MCF 10A (cell line): Measurements from ENCODE around the gene HOMEZ. TPM values are rescaled to one million over a fixed set of nuclear protein-coding genes. Genes with fewer than 3 reads are reported as not detected.
"Not testable (repeated sequence)": the region's sequence is repeated elsewhere in the genome, so short reads cannot be mapped to it uniquely, and the experiment has no call there.

Experiments used
- BruUV-seq: library from RNA; stranded (reverse); fragments of 400-500 nt; replicated peaks from 2 replicates; lab custom pipeline; 2021; lab: Mats Ljungman, UMichigan
- CTCF ChIA-PET: fragments of 300-600 bp; sonication (Branson Sonifier 250); formaldehyde crosslinking; extraction: SDS; loops from one replicate; lab custom pipeline; 2021; ENCODE audit warnings: antibody characterized with exemption, inconsistent platforms; lab: Yijun Ruan, JAX
- POLR2A ChIA-PET: fragments of 300-600, 350-650 bp; sonication (Branson Sonifier 250); formaldehyde crosslinking; extraction: SDS; loops from one replicate; lab custom pipeline; 2020; ENCODE audit warnings: antibody characterized with exemption, inconsistent platforms; lab: Yijun Ruan, JAX
- DNase-seq: peaks from one replicate; pipeline ENCODE4 v3.0.0-alpha.2; 2018; ENCODE audit not compliant: unreplicated experiment
- H3K27ac Mint-ChIP-seq: one replicate; pipeline ENCODE4 v1.8.0; 2022; ENCODE audit warnings: mild to moderate bottlenecking, low read depth, mixed read lengths; ENCODE audit not compliant: unreplicated experiment
- H3K27me3 Mint-ChIP-seq: one replicate; pipeline ENCODE4 v1.8.0; 2022; ENCODE audit warnings: mixed read lengths; ENCODE audit not compliant: insufficient read depth, unreplicated experiment
- H3K36me3 Mint-ChIP-seq: one replicate; pipeline ENCODE4 v1.8.0; 2022; ENCODE audit warnings: mild to moderate bottlenecking, moderate library complexity, mixed read lengths; ENCODE audit not compliant: insufficient read depth, unreplicated experiment
- H3K4me1 Mint-ChIP-seq: one replicate; pipeline ENCODE4 v1.8.0; 2022; ENCODE audit warnings: mixed read lengths; ENCODE audit not compliant: insufficient read depth, unreplicated experiment
- H3K4me3 Mint-ChIP-seq: one replicate; pipeline ENCODE4 v1.8.0; 2022; ENCODE audit warnings: mild to moderate bottlenecking, moderate library complexity, mixed read lengths; ENCODE audit not compliant: unreplicated experiment
- H3K9me3 Mint-ChIP-seq: one replicate; pipeline ENCODE4 v1.8.0; 2022; ENCODE audit warnings: mixed read lengths; ENCODE audit not compliant: unreplicated experiment
- CTCF ChIP-seq: fragments of 200-600 bp; IDR thresholded peaks from one replicate; pipeline ENCODE4 v1.8.0; 2022; ENCODE audit warnings: antibody characterized with exemption, mild to moderate bottlenecking; ENCODE audit not compliant: unreplicated experiment
- intact Hi-C: fragments of 100-400 bp; cut with micrococcal nuclease; formaldehyde crosslinking; loops from 2 replicates; pipeline ENCODE4 v1.14.1; 2022
- total RNA-seq: library from RNA; stranded (reverse); gene quantifications from 2 replicates; pipeline ENCODE4 v1.2.3, GENCODE V29; 2022

Gene HOMEZ
- total RNA-seq, 1 experiment from 2014 or later: 9.3 TPM

- DNase-seq: no peak
- H3K36me3 Mint-ChIP-seq: peaks cover 5% of the 10 kb centered on the region
- no TSS peak for BruUV-seq
- peaks cover 27% of the 10 kb centered on the region for H3K27me3 Mint-ChIP-seq
- H3K4me3 Mint-ChIP-seq: no peak overlapping the region
- H3K9me3 Mint-ChIP-seq: peaks cover 18% of the 10 kb centered on the region
- no peak overlapping the region for H3K27ac Mint-ChIP-seq
- POLR2A ChIA-PET: interaction anchor here (0.6 to 1.6 kb wide), 3 partner anchors 65 to 176 kb away, joined by 3 to 4 read pairs (median 4); partner anchors contain the start of gene PABPN1
- H3K4me1 Mint-ChIP-seq: no peaks in the 10 kb centered on the region
- CTCF ChIA-PET: interaction anchor here (0.6 kb wide), 1 partner anchor 560 kb away, joined by 3 read pairs; no protein-coding TSS in a partner anchor
- TF ChIP-seq CTCF: no peak
- intact Hi-C loops: no loop called here
Measured at GRCh38 chr14:23227566-23227965, 58.4 kb downstream of the HOMEZ start.

- CTCF ChIA-PET: interaction anchor here (0.6 to 1.0 kb wide), 2 partner anchors 16 to 72 kb away, joined by 3 read pairs; no protein-coding TSS in a partner anchor
- peaks cover 47% of the 10 kb centered on the region for H3K27me3 Mint-ChIP-seq
Measured at GRCh38 chr14:23224958-23225357, 61.0 kb downstream of the HOMEZ start.

More at GRCh38 chr14:23224958-23225357, 61.0 kb downstream of the HOMEZ start:
- intact Hi-C loops, H3K36me3 Mint-ChIP-seq, BruUV-seq, H3K4me1 Mint-ChIP-seq, H3K4me3 Mint-ChIP-seq, DNase-seq, H3K27ac Mint-ChIP-seq: not testable (repeated sequence)
- POLR2A ChIA-PET: interaction anchor here (0.7 kb wide), 1 partner anchor 112 kb away, joined by 4 read pairs; no protein-coding TSS in a partner anchor
- H3K9me3 Mint-ChIP-seq: peaks cover 18% of the 10 kb centered on the region

Other genes starting within 250 kb of the HOMEZ start
- gene PSMB11, start 243.9 kb downstream of the HOMEZ start, total RNA-seq: not detected in 2 replicates
- 2.6 and 4.9 TPM in 2 replicates for gene CDH24, start 228.6 kb downstream of the HOMEZ start, total RNA-seq
- 197 and 213 TPM in 2 replicates for gene ACIN1, start 191.0 kb downstream of the HOMEZ start, total RNA-seq
- gene C14orf119, start 190.6 kb downstream of the HOMEZ start, total RNA-seq: 39.6 and 54.8 TPM in 2 replicates
- gene CIROP, start 181.1 kb downstream of the HOMEZ start, total RNA-seq: not detected in 2 replicates
- not detected in 2 replicates for gene CEBPE, start 166.9 kb downstream of the HOMEZ start, total RNA-seq
- 1.5 and 2.4 TPM in 2 replicates for gene SLC7A8, start 102.5 kb downstream of the HOMEZ start, total RNA-seq
- not detected in 2 replicates for gene RNF212B, start 48.2 kb downstream of the HOMEZ start, total RNA-seq
- 7.2 and 7.8 TPM in 2 replicates for gene PPP1R3E, start 16.7 kb upstream of the HOMEZ start, total RNA-seq
- 41.2 and 42.5 TPM in 2 replicates for gene BCL2L2, start 20.7 kb upstream of the HOMEZ start, total RNA-seq
- 153 and 167 TPM in 2 replicates for gene PABPN1, start 35.3 kb upstream of the HOMEZ start, total RNA-seq
- not detected in 2 replicates for gene SLC22A17, start 66.8 kb upstream of the HOMEZ start, total RNA-seq
- not detected in 2 replicates for gene EFS, start 79.0 kb upstream of the HOMEZ start, total RNA-seq
- not detected in 2 replicates for gene IL25, start 86.7 kb upstream of the HOMEZ start, total RNA-seq
- not detected in 2 replicates for gene CMTM5, start 90.9 kb upstream of the HOMEZ start, total RNA-seq
- gene MYH6, start 122.1 kb upstream of the HOMEZ start, total RNA-seq: not detected in 2 replicates
- gene MYH7, start 149.5 kb upstream of the HOMEZ start, total RNA-seq: not detected in 2 replicates
- gene NGDN, start 183.6 kb upstream of the HOMEZ start, total RNA-seq: 44.5 and 46.8 TPM in 2 replicates